GM23338 (cell line): ENCODE results near the gene TCF7L1. TPM values are rescaled to one million over a fixed set of nuclear protein-coding genes. Genes with fewer than 3 reads are reported as not detected.
A peak's percentile ranks its signal among the peaks of the same experiment; 100 is the strongest.

ENCODE experiments used
- ATAC-seq: fragments of 200-7000 bp; cut with Tn5 transposase; 3 replicates; pipeline ENCODE4 v1.9.1; 2020
- DNase-seq: peaks from one replicate; pipeline ENCODE4 v3.0.0-alpha.2; 2015; ENCODE audit warnings: low spot score
- H2AFZ ChIP-seq: fragments of 200-600 bp; sonication (generic); 2 replicates; pipeline ENCODE4 v1.8.0; 2016; ENCODE audit warnings: antibody characterized with exemption, mild to moderate bottlenecking, moderate library complexity
- H3F3A ChIP-seq: fragments of 200-600 bp; sonication (generic); replicated peaks from 2 replicates; pipeline ENCODE4 v1.8.0; 2017; ENCODE audit warnings: antibody characterized with exemption, mixed run types, low read depth
- H3K27ac ChIP-seq: fragments of 200-600 bp; sonication (generic); 2 replicates; pipeline ENCODE4 v1.6.1; 2016; ENCODE audit warnings: low read depth
- H3K27me3 ChIP-seq: fragments of 200-600 bp; sonication (generic); 2 replicates; pipeline ENCODE4 v1.8.0; 2016; ENCODE audit warnings: mild to moderate bottlenecking, mixed run types, moderate library complexity; ENCODE audit not compliant: insufficient read depth
- H3K36me3 ChIP-seq: fragments of 200-600 bp; sonication (generic); 2 replicates; pipeline ENCODE4 v1.8.0; 2016; ENCODE audit warnings: mild to moderate bottlenecking; ENCODE audit not compliant: insufficient read depth
- H3K4me1 ChIP-seq: fragments of 200-600 bp; sonication (generic); 2 replicates; pipeline ENCODE4 v1.8.0; 2016; ENCODE audit warnings: mild to moderate bottlenecking, moderate library complexity; ENCODE audit not compliant: insufficient read depth
- H3K4me2 ChIP-seq: fragments of 200-600 bp; sonication (generic); 2 replicates; pipeline ENCODE4 v1.7.1; 2017; ENCODE audit warnings: mixed run types
- H3K4me3 ChIP-seq: fragments of 200-600 bp; sonication (generic); 2 replicates; pipeline ENCODE4 v1.6.1; 2016; ENCODE audit warnings: mixed run types
- H3K79me2 ChIP-seq: fragments of 200-600 bp; sonication (generic); replicated peaks from 2 replicates; pipeline ENCODE4 v1.8.0; 2017; ENCODE audit warnings: mild to moderate bottlenecking; ENCODE audit not compliant: insufficient read depth
- H3K9me2 ChIP-seq: fragments of 200-600 bp; sonication (generic); 2 replicates; pipeline ENCODE4 v1.8.0; 2017; ENCODE audit not compliant: insufficient read depth
- H4K20me1 ChIP-seq: fragments of 200-600 bp; sonication (generic); replicated peaks from 2 replicates; pipeline ENCODE4 v1.8.0; 2017; ENCODE audit warnings: mild to moderate bottlenecking; ENCODE audit not compliant: insufficient read depth
- H3K27ac Mint-ChIP-seq: 2 replicates; pipeline ENCODE4 v1.8.0; 2020; ENCODE audit warnings: inconsistent platforms, mild to moderate bottlenecking, moderate library complexity, mixed read lengths
- H3K27me3 Mint-ChIP-seq: 3 replicates; pipeline ENCODE4 v1.8.0; 2022; ENCODE audit warnings: low read depth, mild to moderate bottlenecking, moderate library complexity, mixed read lengths, inconsistent platforms; ENCODE audit not compliant: insufficient read depth, poor library complexity
- H3K36me3 Mint-ChIP-seq: 3 replicates; pipeline ENCODE4 v1.8.0; 2021; ENCODE audit warnings: low read depth, mild to moderate bottlenecking, inconsistent platforms, moderate library complexity, mixed read lengths
- H3K4me1 Mint-ChIP-seq: 3 replicates; pipeline ENCODE4 v1.8.0; 2020; ENCODE audit warnings: mild to moderate bottlenecking, inconsistent platforms, mixed read lengths
- H3K4me3 Mint-ChIP-seq: 3 replicates; pipeline ENCODE4 v1.8.0; 2021; ENCODE audit warnings: moderate library complexity, mild to moderate bottlenecking, inconsistent platforms, mixed read lengths
- H3K9me3 Mint-ChIP-seq: 3 replicates; pipeline ENCODE4 v1.8.0; 2020; ENCODE audit warnings: moderate library complexity, mild to moderate bottlenecking, inconsistent platforms, mixed read lengths
- CREB1 ChIP-seq: fragments of 250-450 bp; sonication (Bioruptor Pico); IDR thresholded peaks from 2 replicates; pipeline ENCODE4 v1.5.0; 2020; ENCODE audit warnings: low read depth, mild to moderate bottlenecking, moderate library complexity
- CTCF ChIP-seq, 2 experiments: fragments of 200-600 bp in 1 of 2; sonication (generic) in 1 of 2; conservative IDR thresholded peaks; 2 replicates each; pipeline versions ENCODE4 v1.5.1 to v1.6.1; 2016 to 2017; ENCODE audit warnings: antibody characterized with exemption in 2 of 2, low read depth in 2 of 2, mild to moderate bottlenecking in 2 of 2, moderate library complexity in 1 of 2
- EZH2 ChIP-seq: fragments of 200-600 bp; sonication (generic); IDR thresholded peaks from one replicate; pipeline ENCODE4 v1.8.0; 2017; ENCODE audit warnings: antibody characterized with exemption, mild to moderate bottlenecking, low read depth; ENCODE audit not compliant: unreplicated experiment
- EZH2phosphoT487 ChIP-seq: fragments of 200-600 bp; sonication (generic); IDR thresholded peaks from one replicate; pipeline ENCODE4 v1.8.1; 2018; ENCODE audit warnings: antibody characterized with exemption; ENCODE audit not compliant: unreplicated experiment
- JUNB ChIP-seq: IDR thresholded peaks from one replicate; pipeline ENCODE4 v1.6.1; 2016; ENCODE audit warnings: antibody characterized with exemption; ENCODE audit not compliant: unreplicated experiment
- NANOG ChIP-seq: IDR thresholded peaks from 2 replicates; pipeline ENCODE4 v1.6.1; 2016; ENCODE audit warnings: antibody characterized with exemption, borderline replicate concordance
- POLR2AphosphoS5 ChIP-seq: IDR thresholded peaks from 2 replicates; pipeline ENCODE4 v1.6.1; 2016; ENCODE audit warnings: antibody characterized with exemption, low read depth
- REST ChIP-seq: IDR thresholded peaks from one replicate; pipeline ENCODE4 v1.6.1; 2018; ENCODE audit warnings: antibody characterized with exemption; ENCODE audit not compliant: unreplicated experiment
- ZNF114 ChIP-seq: fragments of 250-450 bp; sonication (Bioruptor Pico); IDR thresholded peaks from 2 replicates; pipeline ENCODE4 v1.5.0; 2020; ENCODE audit warnings: mild to moderate bottlenecking, moderate library complexity
- ZNF331 ChIP-seq: fragments of 250-450 bp; sonication (Bioruptor Pico); IDR thresholded peaks from 2 replicates; pipeline ENCODE4 v1.5.0; 2020; ENCODE audit warnings: low read depth, mild to moderate bottlenecking, moderate library complexity
- ZNF462 ChIP-seq: fragments of 250-450 bp; sonication (Bioruptor Pico); IDR thresholded peaks from 2 replicates; pipeline ENCODE4 v1.5.0; 2020; ENCODE audit warnings: mild to moderate bottlenecking, moderate library complexity
- polyA plus RNA-seq: library from polyadenylated mRNA; unstranded; fragments of >200 nt; fragmentation: Nextera tagmentation; extraction: Ambion mirVana; gene quantifications from 2 replicates; pipeline ENCODE4 v1.2.1, GENCODE V29; 2016
- total RNA-seq: library from RNA; depleted of rRNA; stranded (reverse); fragments of >200 nt; shearing (Covaris generic); gene quantifications from 2 replicates; pipeline ENCODE4 v1.2.3, GENCODE V29; 2014

The TCF7L1 gene
- total and polyA plus RNA-seq, 2 experiments from 2014 or later = 47.3 to 101 TPM

- Histone ChIP-seq H3K27me3 (no peaks in the 10 kb centered on the region), H3K27ac (peak overlapping the region; percentile 63; the same call in 1 of the 2 replicates), H3K4me1 (peaks cover 21% of the 10 kb centered on the region), H3K9me2 (no peaks in the 10 kb centered on the region), H4K20me1 (peaks cover 15% of the 10 kb centered on the region), H3K36me3 (peaks cover 18% of the 10 kb centered on the region; the same call in 1 of the 2 replicates), H3K79me2 (no peaks in the 10 kb centered on the region), H3K4me3 (no peak overlapping the region), H3K4me2 (no peak overlapping the region), H3F3A (peaks cover 23% of the 10 kb centered on the region), H2AFZ (no peak overlapping the region)
- Mint-ChIP-seq H3K9me3 (no peaks in the 10 kb centered on the region), H3K36me3 (peaks cover 77% of the 10 kb centered on the region), H3K27me3 (peaks cover 29% of the 10 kb centered on the region), H3K4me3 (no peak overlapping the region), H3K27ac (no peak overlapping the region), H3K4me1 (peaks cover 32% of the 10 kb centered on the region)
- no peak for ATAC-seq
- no peak for DNase-seq
- TF ChIP-seq JUNB = no peak
- no peak for TF ChIP-seq CREB1 (CRISPR knock-in tag)
These were observed 174.3 kb downstream of the TCF7L1 start for GRCh38 chr2:85307527-85307897.

GRCh38 chr2:85308201-85308600 is 175.0 kb downstream of the TCF7L1 start:
- Histone ChIP-seq H4K20me1 (peaks cover 15% of the 10 kb centered on the region), H3K4me3 (no peak overlapping the region), H3F3A (peaks cover 20% of the 10 kb centered on the region), H3K27ac (0 out of 2 replicates have a peak overlapping the region, but pooled peaks have one; percentile 63), H3K27me3 (no peaks in the 10 kb centered on the region), H3K4me2 (no peak overlapping the region), H3K79me2 (no peaks in the 10 kb centered on the region), H3K36me3 (peaks cover 15% of the 10 kb centered on the region; the same call in 1 of the 2 replicates), H2AFZ (no peak overlapping the region), H3K9me2 (no peaks in the 10 kb centered on the region), H3K4me1 (peaks cover 21% of the 10 kb centered on the region)
- Mint-ChIP-seq H3K27me3 (peaks cover 26% of the 10 kb centered on the region), H3K4me3 (no peak overlapping the region), H3K27ac (no peak overlapping the region), H3K9me3 (no peaks in the 10 kb centered on the region), H3K36me3 (peaks cover 72% of the 10 kb centered on the region), H3K4me1 (peaks cover 32% of the 10 kb centered on the region)
- DNase-seq (peak; percentile 53), ATAC-seq (no peak)
- TF ChIP-seq ZNF114 (no peak), CREB1 (CRISPR knock-in tag) (no peak), REST (no peak), POLR2AphosphoS5 (no peak), CTCF (conservative IDR thresholded peaks at IDR 0.05; ENCODE audit: low read depth in 2 of 2) (no peak), ZNF462 (CRISPR knock-in tag) (no peak), JUNB (no peak), NANOG (no peak), EZH2phosphoT487 (no peak), ZNF331 (no peak), EZH2 (no peak)
